Astrocyte (in vitro differentiated cells and primary cell): ENCODE data around the gene CERS3. TPM values are rescaled to one million over a fixed set of nuclear protein-coding genes. Genes with fewer than 3 reads are reported as not detected.

ENCODE experiments used
- DNase-seq: peaks from one replicate; pipeline ENCODE4 v3.0.0-alpha.2; 2010; ENCODE audit warnings: low read depth
- FAIRE-seq: peaks from 2 replicates; lab custom pipeline; 2011; peaks lifted over from hg19 to GRCh38; lab: Jason Lieb, UNC
- H2AFZ ChIP-seq: 2 replicates; pipeline ENCODE4 v1.6.0; 2012; ENCODE audit warnings: low read depth, low read length, inconsistent platforms
- H3K27ac ChIP-seq: 2 replicates; pipeline ENCODE4 v1.5.1; 2011; ENCODE audit warnings: low read depth, low read length, inconsistent platforms
- H3K27me3 ChIP-seq: 2 replicates; pipeline ENCODE4 v1.6.0; 2011; ENCODE audit warnings: low read length, inconsistent platforms; ENCODE audit not compliant: insufficient read depth
- H3K36me3 ChIP-seq: 2 replicates; pipeline ENCODE4 v1.5.1; 2011; ENCODE audit warnings: low read length, inconsistent platforms; ENCODE audit not compliant: insufficient read depth
- H3K4me1 ChIP-seq: 2 replicates; pipeline ENCODE4 v1.5.1; 2011; ENCODE audit warnings: low read length, inconsistent platforms; ENCODE audit not compliant: insufficient read depth
- H3K4me2 ChIP-seq: 2 replicates; pipeline ENCODE4 v1.6.0; 2012; ENCODE audit warnings: low read length, inconsistent platforms
- H3K4me3 ChIP-seq: 2 replicates; pipeline ENCODE4 v1.5.1; 2011; ENCODE audit warnings: low read depth, mild to moderate bottlenecking, low read length, inconsistent platforms; ENCODE audit not compliant: insufficient read depth
- H3K79me2 ChIP-seq: 2 replicates; pipeline ENCODE4 v1.6.0; 2012; ENCODE audit warnings: mild to moderate bottlenecking, low read length, inconsistent platforms; ENCODE audit not compliant: insufficient read depth
- H3K9ac ChIP-seq: 2 replicates; pipeline ENCODE4 v1.6.0; 2012; ENCODE audit warnings: mild to moderate bottlenecking, low read length, inconsistent platforms
- H3K9me3 ChIP-seq: 2 replicates; pipeline ENCODE4 v1.5.1; 2012; ENCODE audit warnings: low read depth, mild to moderate bottlenecking, low read length, inconsistent platforms; ENCODE audit not compliant: insufficient read depth
- H4K20me1 ChIP-seq: 2 replicates; pipeline ENCODE4 v1.6.0; 2012; ENCODE audit warnings: low read length, inconsistent platforms; ENCODE audit not compliant: insufficient read depth
- H3K27ac Mint-ChIP-seq: one replicate; pipeline ENCODE4 v1.8.0; 2021; ENCODE audit warnings: mild to moderate bottlenecking, mixed read lengths; ENCODE audit not compliant: unreplicated experiment
- H3K27me3 Mint-ChIP-seq: one replicate; pipeline ENCODE4 v1.8.0; 2021; ENCODE audit warnings: low read depth, mixed read lengths; ENCODE audit not compliant: unreplicated experiment
- H3K36me3 Mint-ChIP-seq: one replicate; pipeline ENCODE4 v1.8.0; 2021; ENCODE audit warnings: low read depth, mixed read lengths; ENCODE audit not compliant: unreplicated experiment
- H3K4me1 Mint-ChIP-seq: one replicate; pipeline ENCODE4 v1.8.0; 2021; ENCODE audit warnings: low read depth, mixed read lengths; ENCODE audit not compliant: unreplicated experiment
- H3K4me3 Mint-ChIP-seq: one replicate; pipeline ENCODE4 v1.8.0; 2021; ENCODE audit warnings: mild to moderate bottlenecking, moderate library complexity, mixed read lengths; ENCODE audit not compliant: unreplicated experiment
- H3K9me3 Mint-ChIP-seq: one replicate; pipeline ENCODE4 v1.8.0; 2021; ENCODE audit warnings: mild to moderate bottlenecking, mixed read lengths; ENCODE audit not compliant: unreplicated experiment
- CTCF ChIP-seq: IDR thresholded peaks from 2 replicates; pipeline ENCODE4 v1.5.1; 2011; ENCODE audit warnings: low read depth, mild to moderate bottlenecking, inconsistent platforms, low read length, moderate library complexity; ENCODE audit not compliant: insufficient read depth
- EZH2 ChIP-seq: IDR thresholded peaks from 2 replicates; pipeline ENCODE4 v1.6.1; 2012; ENCODE audit warnings: mild to moderate bottlenecking, low read length, inconsistent platforms; ENCODE audit not compliant: insufficient read depth
- total RNA-seq: library from RNA; stranded (reverse); gene quantifications from 2 replicates; pipeline ENCODE4 v1.2.1, GENCODE V29; 2021

CERS3 gene
- total RNA-seq, 1 donor from 2014 or later: not detected

- Mint-ChIP-seq H3K4me1 (no peaks in the 10 kb centered on the region), H3K27ac (no peak overlapping the region), H3K27me3 (peaks cover 6% of the 10 kb centered on the region), H3K36me3 (peaks cover 2% of the 10 kb centered on the region), H3K4me3 (no peak overlapping the region), H3K9me3 (peaks cover 6% of the 10 kb centered on the region)
- TF ChIP-seq CTCF (no peak), EZH2 (no peak)
- DNase-seq (no peak), FAIRE-seq (no peak)
- Histone ChIP-seq H3K27ac (no peak overlapping the region), H4K20me1 (no peaks in the 10 kb centered on the region), H3K4me1 (no peaks in the 10 kb centered on the region), H2AFZ (no peak overlapping the region), H3K9me3 (no peaks in the 10 kb centered on the region), H3K4me2 (no peak overlapping the region), H3K36me3 (no peaks in the 10 kb centered on the region), H3K79me2 (no peaks in the 10 kb centered on the region), H3K4me3 (no peak overlapping the region), H3K27me3 (no peaks in the 10 kb centered on the region), H3K9ac (no peak overlapping the region)
These were observed 8.0 kb upstream of the CERS3 start for GRCh38 chr15:100536733-100537132.

DNA sequence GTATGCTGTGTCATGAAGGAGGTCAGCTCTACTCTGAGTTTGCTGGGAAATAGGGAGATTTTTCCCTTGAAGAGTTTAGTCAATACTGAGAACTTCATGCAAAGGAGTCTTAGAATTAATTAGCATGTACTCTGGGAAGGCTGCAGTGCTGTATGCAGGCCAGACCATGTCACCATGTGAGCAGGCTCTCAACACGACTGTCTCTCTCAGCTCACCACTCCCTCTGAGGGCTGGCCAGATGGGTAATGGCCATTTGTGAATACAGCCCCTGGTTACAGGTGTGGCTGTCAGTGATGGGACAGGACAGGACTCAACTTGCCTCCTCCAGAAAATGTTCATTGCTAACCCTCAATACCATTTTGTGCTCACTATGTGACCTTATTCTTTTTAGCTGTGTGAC lies 5.1 kb upstream of the CERS3 start:
- H3K27ac ChIP-seq: no peak overlapping the region
- H3K4me2 ChIP-seq: no peak overlapping the region
- no peak overlapping the region for H3K9ac ChIP-seq
- H3K27ac Mint-ChIP-seq: no peak overlapping the region
- no peaks in the 10 kb centered on the region for H3K27me3 ChIP-seq
- no peaks in the 10 kb centered on the region for H3K9me3 ChIP-seq
- no peaks in the 10 kb centered on the region for H3K4me1 ChIP-seq
- no peak overlapping the region for H2AFZ ChIP-seq
- peaks cover 1% of the 10 kb centered on the region for H3K9me3 Mint-ChIP-seq
- no peak for DNase-seq
- H3K4me1 Mint-ChIP-seq: no peaks in the 10 kb centered on the region
- H3K4me3 Mint-ChIP-seq: no peak overlapping the region
- no peak overlapping the region for H3K4me3 ChIP-seq
- FAIRE-seq: no peak
- H4K20me1 ChIP-seq: no peaks in the 10 kb centered on the region
- H3K79me2 ChIP-seq: no peaks in the 10 kb centered on the region
- H3K36me3 Mint-ChIP-seq: peaks cover under 1% of the 10 kb centered on the region
- no peak for TF ChIP-seq CTCF
- TF ChIP-seq EZH2: no peak
- peaks cover 12% of the 10 kb centered on the region for H3K27me3 Mint-ChIP-seq
- no peaks in the 10 kb centered on the region for H3K36me3 ChIP-seq

DNA sequence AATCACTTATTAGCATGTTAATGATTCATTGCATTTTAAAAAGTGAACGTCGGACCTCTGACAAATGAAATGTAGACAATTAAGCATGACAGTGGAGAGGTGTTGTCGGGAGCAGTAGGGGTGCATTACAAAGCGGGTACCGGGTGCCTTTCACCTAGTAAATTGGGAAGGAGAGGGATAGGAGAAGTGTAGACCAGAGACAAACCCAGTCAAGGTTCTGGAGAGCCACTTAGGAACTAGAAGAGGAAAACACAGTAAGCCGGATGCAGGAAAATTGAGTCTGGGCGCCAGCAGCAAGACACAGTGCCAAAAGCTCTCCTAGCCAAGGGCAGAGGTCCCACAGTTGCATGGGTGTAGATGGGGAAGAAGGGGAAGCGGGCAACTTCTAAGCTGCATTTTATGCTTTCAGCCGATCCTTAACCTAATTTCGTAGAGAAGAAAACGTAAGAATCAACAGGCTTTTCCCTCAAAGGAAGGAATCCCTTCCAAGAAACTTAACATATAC lies 3.1 kb upstream of the CERS3 start:
- Mint-ChIP-seq H3K4me1 (no peaks in the 10 kb centered on the region), H3K27me3 (peaks cover 16% of the 10 kb centered on the region), H3K36me3 (no peaks in the 10 kb centered on the region), H3K9me3 (no peaks in the 10 kb centered on the region), H3K4me3 (no peak overlapping the region), H3K27ac (no peak overlapping the region)
- Histone ChIP-seq H3K27me3 (no peaks in the 10 kb centered on the region), H3K36me3 (no peaks in the 10 kb centered on the region), H4K20me1 (no peaks in the 10 kb centered on the region), H3K4me3 (no peak overlapping the region), H3K9ac (no peak overlapping the region), H2AFZ (no peak overlapping the region), H3K4me1 (no peaks in the 10 kb centered on the region), H3K79me2 (no peaks in the 10 kb centered on the region), H3K27ac (no peak overlapping the region), H3K4me2 (no peak overlapping the region), H3K9me3 (no peaks in the 10 kb centered on the region)
- FAIRE-seq (no peak), DNase-seq (no peak)
- TF ChIP-seq EZH2: no peak
- no peak for TF ChIP-seq CTCF
